ENCODE measurements around the gene OCEL1.

DNA sequence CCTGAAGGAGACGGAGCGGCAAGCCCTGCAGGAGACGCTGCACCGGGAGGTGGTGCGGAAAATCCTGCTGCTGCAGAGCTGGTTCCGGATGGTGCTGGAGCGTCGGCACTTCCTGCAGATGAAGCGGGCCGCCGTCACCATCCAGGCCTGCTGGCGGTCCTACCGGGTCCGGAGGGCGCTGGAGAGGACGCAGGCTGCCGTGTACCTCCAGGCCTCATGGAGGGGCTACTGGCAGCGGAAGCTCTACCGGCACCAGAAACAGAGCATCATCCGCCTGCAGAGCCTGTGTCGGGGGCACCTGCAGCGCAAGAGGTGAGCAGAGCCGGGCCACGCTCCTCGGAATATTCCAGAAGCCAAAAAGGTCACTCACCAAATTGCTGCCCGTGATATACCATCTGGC is 33.3 kb upstream of the OCEL1 start:
- TF ChIP-seq GATA2 (IDR thresholded peaks at IDR 0.05; ENCODE audit: low read depth, low read length) (no peak), GATA3 (IDR thresholded peaks at IDR 0.05; ENCODE audit: low read depth, low read length) (no peak)
